A673 (cell line): ENCODE results near the gene GBF1. TPM values are rescaled to one million over a fixed set of nuclear protein-coding genes. Genes with fewer than 3 reads are reported as not detected.

Experiments
- BruUV-seq: library from RNA; stranded (reverse); fragments of 400-500 nt; replicated peaks from 2 replicates; lab custom pipeline; 2021; lab: Mats Ljungman, UMichigan
- CTCF ChIA-PET: fragments of 300-600 bp; sonication (Branson Sonifier 250); formaldehyde crosslinking; loops from one replicate; lab custom pipeline; 2022; ENCODE audit warnings: antibody characterized with exemption; lab: Charles Lee
- POLR2A ChIA-PET: fragments of 300-600 bp; sonication (Branson Sonifier 250); formaldehyde crosslinking; loops from one replicate; lab custom pipeline; 2022; ENCODE audit warnings: antibody characterized with exemption; ENCODE audit not compliant: low non-redundant PET; lab: Charles Lee
- DNase-seq: peaks from one replicate; pipeline ENCODE4 v3.0.0-alpha.2; 2015; ENCODE audit warnings: low spot score
- H3K27ac ChIP-seq: fragments of 200-600 bp; sonication (generic); 2 replicates; pipeline ENCODE4 v1.5.1; 2016; ENCODE audit warnings: mixed run types, low read depth, mild to moderate bottlenecking, mixed read lengths, antibody characterized with exemption, low read length; ENCODE audit not compliant: poor library complexity, severe bottlenecking
- H3K27me3 ChIP-seq: fragments of 200-600 bp; sonication (generic); replicated peaks from 2 replicates; pipeline ENCODE4 v1.6.1; 2017; ENCODE audit warnings: mixed run types, low read depth, mild to moderate bottlenecking, mixed read lengths, antibody characterized with exemption, low read length; ENCODE audit not compliant: insufficient read depth, poor library complexity
- H3K36me3 ChIP-seq: fragments of 200-600 bp; sonication (generic); 2 replicates; pipeline ENCODE4 v1.6.1; 2016; ENCODE audit warnings: mixed run types, mild to moderate bottlenecking, mixed read lengths, antibody characterized with exemption, low read length; ENCODE audit not compliant: insufficient read depth, poor library complexity, severe bottlenecking
- H3K4me1 ChIP-seq: fragments of 200-600 bp; sonication (generic); 2 replicates; pipeline ENCODE4 v1.6.1; 2017; ENCODE audit warnings: mixed run types, mild to moderate bottlenecking, mixed read lengths, antibody characterized with exemption, low read length; ENCODE audit not compliant: insufficient read depth, poor library complexity, severe bottlenecking
- H3K4me3 ChIP-seq: fragments of 200-600 bp; sonication (generic); 2 replicates; pipeline ENCODE4 v1.5.1; 2016; ENCODE audit warnings: low read depth, mixed run types, mild to moderate bottlenecking, mixed read lengths, low read length; ENCODE audit not compliant: poor library complexity, severe bottlenecking
- H3K9me3 ChIP-seq: fragments of 200-600 bp; sonication (generic); 2 replicates; pipeline ENCODE4 v1.6.1; 2016; ENCODE audit warnings: mixed run types, low read depth, mild to moderate bottlenecking, mixed read lengths, antibody characterized with exemption, low read length; ENCODE audit not compliant: poor library complexity, severe bottlenecking
- CTCF ChIP-seq: fragments of 300-800, 200-600 bp; sonication (generic); conservative IDR thresholded peaks from 2 replicates; pipeline ENCODE4 v1.5.1; 2017; ENCODE audit warnings: low read depth, mild to moderate bottlenecking, antibody characterized with exemption, low read length, moderate library complexity, mixed read lengths
- EZH2 ChIP-seq: fragments of 200-600 bp; sonication (generic); IDR thresholded peaks from 2 replicates; pipeline ENCODE4 v1.6.1; 2017; ENCODE audit warnings: borderline replicate concordance, low read depth, mild to moderate bottlenecking, mixed read lengths, antibody characterized with exemption, low read length; ENCODE audit not compliant: poor library complexity, severe bottlenecking
- intact Hi-C: fragments of 100-400 bp; cut with micrococcal nuclease; formaldehyde crosslinking; loops from one replicate; pipeline ENCODE4 v1.10.0; 2022; ENCODE audit not compliant: unreplicated experiment
- total RNA-seq: library from RNA; stranded (reverse); gene quantifications from 2 replicates; pipeline ENCODE4 v1.2.3, GENCODE V29; 2021

GBF1 gene
- total RNA-seq, 1 experiment from 2014 or later: 50.0 TPM

DNA sequence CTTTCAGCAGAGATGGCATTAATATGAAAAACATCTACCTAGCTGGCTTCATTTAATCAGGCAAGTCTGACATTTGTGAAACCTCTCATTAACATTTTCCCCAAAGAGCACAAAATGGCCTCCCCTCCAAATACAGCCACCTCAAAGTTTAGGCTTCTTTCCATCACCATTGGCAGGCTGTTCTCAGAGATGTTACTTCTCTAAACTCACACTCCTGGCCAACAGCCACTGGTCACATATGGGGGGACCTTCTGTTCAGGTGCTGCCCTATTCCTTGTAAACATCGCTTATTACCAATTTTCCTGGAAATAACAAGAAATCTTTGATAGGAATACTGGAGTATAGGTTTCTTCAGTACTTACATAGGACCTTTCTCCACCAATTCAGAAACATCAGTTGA, 69.5 kb downstream of the GBF1 start:
- H3K9me3 ChIP-seq: no peaks in the 10 kb centered on the region
- H3K4me3 ChIP-seq: no peak overlapping the region
- no peaks in the 10 kb centered on the region for H3K27me3 ChIP-seq
- DNase-seq: no peak
- BruUV-seq: no TSS peak
- intact Hi-C loops: no loop called here
- ChIA-PET CTCF (no interaction called here), POLR2A (no interaction called here)
- peaks cover 7% of the 10 kb centered on the region for H3K4me1 ChIP-seq
- TF ChIP-seq CTCF: no peak
- no peak for TF ChIP-seq EZH2
- no peak overlapping the region for H3K27ac ChIP-seq
- H3K36me3 ChIP-seq: no peaks in the 10 kb centered on the region

DNA sequence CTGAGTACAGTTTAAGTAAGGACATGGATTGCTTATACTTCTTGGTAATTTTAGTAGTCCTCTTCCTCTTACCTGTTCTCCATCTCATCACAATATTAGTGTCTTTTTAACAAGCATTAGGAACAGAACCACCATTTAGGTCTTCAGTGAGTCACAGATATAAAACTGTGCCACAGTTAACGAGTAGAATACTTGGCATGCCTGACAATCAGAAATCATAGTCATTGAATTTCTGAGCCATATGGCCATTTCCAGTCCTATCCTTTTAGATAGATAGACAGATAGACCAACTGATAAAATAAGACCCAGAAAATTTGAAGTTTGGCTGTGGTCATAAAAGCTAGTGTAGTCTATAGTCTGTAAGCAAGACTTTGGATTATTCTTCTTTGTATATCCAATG, 71.1 kb downstream of the GBF1 start:
- Histone ChIP-seq H3K27me3 (no peaks in the 10 kb centered on the region), H3K36me3 (no peaks in the 10 kb centered on the region), H3K4me3 (no peak overlapping the region), H3K9me3 (no peaks in the 10 kb centered on the region), H3K4me1 (peaks cover 7% of the 10 kb centered on the region), H3K27ac (no peak overlapping the region)
- ChIA-PET POLR2A (interaction anchor here (0.7 kb wide), 1 partner anchor 1175 kb away, joined by 14 read pairs; no protein-coding TSS in a partner anchor), CTCF (no interaction called here)
- intact Hi-C loops: no loop called here
- TF ChIP-seq CTCF: no peak
- TF ChIP-seq EZH2: no peak
- DNase-seq: no peak
- no TSS peak for BruUV-seq

DNA sequence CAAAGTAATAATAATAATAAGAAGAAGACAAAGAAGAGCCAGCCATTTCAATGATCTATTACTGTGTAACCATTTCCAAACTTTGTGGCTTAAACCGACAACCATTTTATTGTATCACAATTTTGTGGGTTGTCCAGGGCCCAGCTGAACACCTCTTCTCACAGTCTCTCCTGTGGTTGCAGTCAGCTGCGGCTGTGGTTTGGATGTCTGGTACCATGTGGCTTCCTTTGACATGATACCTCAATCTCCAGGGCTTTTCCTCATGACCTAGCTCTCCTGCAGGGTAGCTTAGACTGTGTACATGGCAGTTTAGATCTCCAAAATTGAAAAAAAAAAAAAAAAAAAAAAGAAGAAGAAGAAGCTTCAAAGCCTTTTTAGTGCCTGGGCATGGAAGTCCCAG, 77.6 kb downstream of the GBF1 start:
- no peaks in the 10 kb centered on the region for H3K4me1 ChIP-seq
- H3K27me3 ChIP-seq: no peaks in the 10 kb centered on the region
- H3K27ac ChIP-seq: no peak overlapping the region
- H3K9me3 ChIP-seq: no peaks in the 10 kb centered on the region
- no peak overlapping the region for H3K4me3 ChIP-seq
- intact Hi-C loops: no loop called here
- DNase-seq: no peak
- POLR2A ChIA-PET: no interaction called here
- CTCF ChIA-PET: interaction anchor here (0.6 kb wide), 1 partner anchor 34 kb away, joined by 11 read pairs; no protein-coding TSS in a partner anchor
- H3K36me3 ChIP-seq: no peaks in the 10 kb centered on the region
- no peak for TF ChIP-seq CTCF
- BruUV-seq: no TSS peak
